ENCODE results near the gene KRT9. TPM values are rescaled to one million over a fixed set of nuclear protein-coding genes. Genes with fewer than 3 reads are reported as not detected.

KRT9 gene
- total RNA-seq, 3 donors from 2014 or later (not counting 1 experiment from before 2014, with no cell fraction given), result not detected

GRCh38 chr17:41575336-41575735 lies 3.5 kb upstream of the KRT9 start:
- Mint-ChIP-seq H3K4me1 (no peaks in the 10 kb centered on the region), H3K9me3 (no peaks in the 10 kb centered on the region), H3K27ac (no peak overlapping the region), H3K27me3 (ENCODE audit: low read depth in 2 of 2) (peaks cover 24 to 26% of the 10 kb centered on the region in 2 donors), H3K36me3 (no peaks in the 10 kb centered on the region), H3K4me3 (no peak overlapping the region)
- ATAC-seq, result no peak
- Histone ChIP-seq H3K27ac (ENCODE audit: low read length) (no peak overlapping the region), H3K36me3 (ENCODE audit: control insufficient read depth, insufficient read depth, low read length) (no peaks in the 10 kb centered on the region), H3K9me3 (ENCODE audit: control insufficient read depth, insufficient read depth, low read length) (no peaks in the 10 kb centered on the region), H3K27me3 (ENCODE audit: control insufficient read depth, insufficient read depth, low read length) (peaks cover 7% of the 10 kb centered on the region), H3K4me1 (ENCODE audit: control insufficient read depth, insufficient read depth, low read length) (peaks cover 5% of the 10 kb centered on the region), H3K4me3 (ENCODE audit: low read length) (no peak overlapping the region)
- 74% methylated on average over 3 of the region's 3 CpGs for WGBS (ENCODE audit: insufficient coverage)
- intact Hi-C loops (cut with micrococcal nuclease), result no loop called here
- DNase-seq, result no peak
- TF ChIP-seq CTCF (IDR thresholded peaks at IDR 0.05), result no peak

- Histone ChIP-seq H3K36me3 (ENCODE audit: control insufficient read depth, insufficient read depth, low read length) (no peaks in the 10 kb centered on the region), H3K4me1 (ENCODE audit: control insufficient read depth, insufficient read depth, low read length) (peaks cover 8% of the 10 kb centered on the region), H3K27me3 (ENCODE audit: control insufficient read depth, insufficient read depth, low read length) (peaks cover 3% of the 10 kb centered on the region), H3K4me3 (ENCODE audit: low read length) (no peak overlapping the region), H3K27ac (ENCODE audit: low read length) (peak overlapping the region; percentile 58), H3K9me3 (ENCODE audit: control insufficient read depth, insufficient read depth, low read length) (peaks cover 17% of the 10 kb centered on the region)
- no peak for TF ChIP-seq CTCF (IDR thresholded peaks at IDR 0.05)
- H3K36me3 Mint-ChIP-seq, result no peaks in the 10 kb centered on the region
- H3K9me3 Mint-ChIP-seq, result peaks cover 0 to 6% of the 10 kb centered on the region in 2 donors
- peaks cover 12 to 22% of the 10 kb centered on the region in 2 donors for H3K4me1 Mint-ChIP-seq
- H3K27ac Mint-ChIP-seq, result peak overlapping the region; percentile 76 to 84
- 41% methylated on average over 6 of the region's 6 CpGs for WGBS (ENCODE audit: insufficient coverage)
- H3K4me3 Mint-ChIP-seq, result no peak overlapping the region
- intact Hi-C loops (cut with micrococcal nuclease), result no loop called here
- DNase-seq, result peak in 1 of 2 donors; percentile 14
- peaks cover 13 to 33% of the 10 kb centered on the region in 2 donors for H3K27me3 Mint-ChIP-seq (ENCODE audit: low read depth in 2 of 2)
- peak in 1 of 3 donors; percentile 20 for ATAC-seq
Observed at GRCh38 chr17:41567317-41567716, 4.5 kb downstream of the KRT9 start.

DNA sequence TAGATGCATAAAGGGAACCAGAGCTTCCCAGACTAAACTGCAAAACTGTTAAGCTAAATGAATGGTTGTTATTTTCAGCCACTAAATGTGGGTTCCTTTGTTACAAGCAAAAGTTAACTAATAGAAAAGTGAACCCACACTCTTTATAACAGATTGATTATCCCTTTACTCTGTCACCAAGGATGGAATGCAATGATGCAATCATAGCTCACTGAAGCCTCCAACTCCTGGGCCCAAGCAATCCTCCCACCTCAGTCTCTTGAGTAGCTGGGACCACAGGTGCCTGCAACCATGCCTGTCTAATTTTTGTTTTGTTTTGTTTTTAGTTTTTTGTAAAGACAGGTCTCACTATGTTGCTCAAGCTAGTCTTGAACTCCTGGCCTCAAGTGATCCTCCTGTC lies 6.5 kb downstream of the KRT9 start:
- peaks cover 8 to 39% of the 10 kb centered on the region in 2 donors for H3K27me3 Mint-ChIP-seq (ENCODE audit: low read depth in 2 of 2)

More for the DNA sequence above, 6.5 kb downstream of the KRT9 start:
- H3K4me3 ChIP-seq (ENCODE audit: low read length), result no peak overlapping the region
- H3K4me1 Mint-ChIP-seq, result peaks cover 12 to 22% of the 10 kb centered on the region in 2 donors
- no peak for TF ChIP-seq CTCF (IDR thresholded peaks at IDR 0.05)
- no peaks in the 10 kb centered on the region for H3K36me3 Mint-ChIP-seq
- H3K36me3 ChIP-seq (ENCODE audit: control insufficient read depth, insufficient read depth, low read length), result no peaks in the 10 kb centered on the region
- no peak for ATAC-seq
- H3K27ac ChIP-seq (ENCODE audit: low read length), result no peak overlapping the region
- H3K27ac Mint-ChIP-seq, result no peak overlapping the region
- H3K9me3 ChIP-seq (ENCODE audit: control insufficient read depth, insufficient read depth, low read length), result peaks cover 17% of the 10 kb centered on the region
- H3K4me1 ChIP-seq (ENCODE audit: control insufficient read depth, insufficient read depth, low read length), result peaks cover 8% of the 10 kb centered on the region
- no peak overlapping the region for H3K4me3 Mint-ChIP-seq
- intact Hi-C loops (cut with micrococcal nuclease), result no loop called here
- H3K9me3 Mint-ChIP-seq, result peaks cover 0 to 6% of the 10 kb centered on the region in 2 donors
- peaks cover 3% of the 10 kb centered on the region for H3K27me3 ChIP-seq (ENCODE audit: control insufficient read depth, insufficient read depth, low read length)
- no peak for DNase-seq

All from natural killer cell (primary cell).